GM21526 (cell line): ENCODE measurements around the gene SCYGR3.

Experiments
- ATAC-seq: cut with Tn5 transposase; IDR thresholded peaks from one replicate; pipeline ENCODE4 v1.9.1; 2021; ENCODE audit warnings: moderate library complexity; ENCODE audit not compliant: unreplicated experiment, low FRiP score

SCYGR3 gene

DNA sequence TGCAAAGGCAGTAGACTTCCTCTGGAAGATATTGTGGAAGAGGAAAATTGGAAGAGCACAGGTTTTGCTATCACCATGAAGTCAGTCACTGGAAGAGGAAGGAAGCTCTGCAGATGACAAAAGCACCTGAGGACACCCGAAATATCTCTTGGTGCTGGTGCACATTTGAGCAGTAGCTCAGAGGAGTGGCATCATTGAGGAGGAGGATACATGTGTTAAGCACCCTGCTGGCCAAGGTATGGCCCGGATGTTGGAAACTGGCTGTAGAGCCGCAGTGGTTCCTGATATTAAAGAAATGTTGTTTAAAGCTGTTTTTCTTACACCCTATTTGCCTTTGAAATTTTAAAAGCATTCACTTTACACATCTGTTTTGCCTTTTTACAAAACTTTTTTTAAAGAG lies 48.6 kb downstream of the SCYGR3 start:
- ATAC-seq = no peak

DNA sequence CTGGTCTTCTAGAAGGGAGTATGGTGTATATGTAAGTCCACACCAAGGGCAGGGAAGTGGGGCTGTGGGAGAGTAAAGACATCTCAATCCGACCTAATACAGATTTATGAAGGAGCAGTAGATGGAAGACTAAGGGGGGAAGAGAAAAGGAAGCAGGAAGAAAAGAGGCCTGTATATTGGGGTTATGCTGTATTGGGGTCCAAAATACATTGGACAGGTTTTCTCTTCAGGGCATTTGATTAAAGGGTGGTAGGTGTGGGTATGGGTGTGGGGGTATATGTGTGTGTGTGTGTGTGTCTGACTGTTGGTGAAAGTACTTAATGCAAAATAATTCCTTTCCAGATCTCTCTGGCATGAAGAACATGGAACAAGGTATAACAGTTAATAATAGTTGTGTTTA lies 49.6 kb downstream of the SCYGR3 start:
- no peak for ATAC-seq
